Loucy (cell line): ENCODE measurements around the gene TMTC1.

Source experiments
- H2AFZ ChIP-seq: fragments of 200-600 bp; sonication (generic); 2 replicates; pipeline ENCODE4 v1.6.0; 2016; ENCODE audit warnings: antibody characterized with exemption, mild to moderate bottlenecking, low read length, moderate library complexity
- H3F3A ChIP-seq: fragments of 200-600 bp; 2 replicates; pipeline ENCODE4 v1.6.0; 2016; ENCODE audit warnings: antibody characterized with exemption, low read depth, mild to moderate bottlenecking
- H3K27me3 ChIP-seq: fragments of 200-600 bp; sonication (generic); 2 replicates; pipeline ENCODE4 v1.6.1; 2014; ENCODE audit warnings: low read length, mild to moderate bottlenecking; ENCODE audit not compliant: insufficient read depth, poor library complexity, severe bottlenecking
- H3K36me3 ChIP-seq: fragments of 200-600 bp; sonication (generic); 2 replicates; pipeline ENCODE4 v1.6.1; 2016; ENCODE audit warnings: low read length; ENCODE audit not compliant: insufficient read depth
- H3K4me1 ChIP-seq: fragments of 200-600 bp; sonication (generic); 2 replicates; pipeline ENCODE4 v1.5.1; 2014; ENCODE audit warnings: low read length, mild to moderate bottlenecking; ENCODE audit not compliant: insufficient read depth, poor library complexity, severe bottlenecking
- H3K4me2 ChIP-seq: fragments of 200-600 bp; sonication (generic); 2 replicates; pipeline ENCODE4 v1.6.0; 2014; ENCODE audit warnings: antibody characterized with exemption, low read length, low read depth, mild to moderate bottlenecking; ENCODE audit not compliant: poor library complexity, severe bottlenecking
- H3K4me3 ChIP-seq: fragments of 200-600 bp; sonication (generic); 2 replicates; pipeline ENCODE4 v1.5.1; 2014; ENCODE audit warnings: low read length, mild to moderate bottlenecking, mixed read lengths; ENCODE audit not compliant: poor library complexity, severe bottlenecking
- H3K79me2 ChIP-seq: fragments of 200-600 bp; sonication (generic); 2 replicates; pipeline ENCODE4 v1.6.1; 2014; ENCODE audit warnings: low read length; ENCODE audit not compliant: insufficient read depth
- H3K9ac ChIP-seq: fragments of 200-600 bp; sonication (generic); 2 replicates; pipeline ENCODE4 v1.6.0; 2014; ENCODE audit warnings: mild to moderate bottlenecking, low read depth, low read length, moderate library complexity; ENCODE audit not compliant: poor library complexity, severe bottlenecking
- H3K9me2 ChIP-seq: fragments of 200-600 bp; sonication (generic); replicated peaks from 2 replicates; pipeline ENCODE4 v1.6.1; 2016; ENCODE audit warnings: low read depth, low read length, mixed read lengths
- H3K9me3 ChIP-seq: fragments of 200-600 bp; sonication (generic); 2 replicates; pipeline ENCODE4 v1.6.1; 2014; ENCODE audit warnings: mild to moderate bottlenecking, antibody characterized with exemption, low read length, low read depth; ENCODE audit not compliant: insufficient read depth
- H4K20me1 ChIP-seq: fragments of 200-600 bp; sonication (generic); 2 replicates; pipeline ENCODE4 v1.6.0; 2014; ENCODE audit warnings: antibody characterized with exemption, low read length, mild to moderate bottlenecking; ENCODE audit not compliant: insufficient read depth, poor library complexity, severe bottlenecking
- CTCF ChIP-seq: fragments of 200-600 bp; sonication (generic); conservative IDR thresholded peaks from 2 replicates; pipeline ENCODE4 v1.5.1; 2014; ENCODE audit warnings: mild to moderate bottlenecking, antibody characterized with exemption, low read length
- EZH2phosphoT487 ChIP-seq: fragments of 200-600 bp; IDR thresholded peaks from 2 replicates; pipeline ENCODE4 v1.6.1; 2018; ENCODE audit warnings: antibody characterized with exemption, mild to moderate bottlenecking, moderate library complexity, borderline replicate concordance

TMTC1 gene

GRCh38 chr12:29674463-29674862 is 109.3 kb downstream of the TMTC1 start:
- TF ChIP-seq EZH2phosphoT487 (no peak), CTCF (no peak)
- Histone ChIP-seq H3K4me1 (no peaks in the 10 kb centered on the region), H3K4me2 (no peak overlapping the region), H2AFZ (no peak overlapping the region), H3K27me3 (no peaks in the 10 kb centered on the region), H3K4me3 (no peak overlapping the region), H3K9ac (no peak overlapping the region), H3K36me3 (no peaks in the 10 kb centered on the region), H3F3A (no peaks in the 10 kb centered on the region), H3K9me3 (no peaks in the 10 kb centered on the region), H3K9me2 (no peaks in the 10 kb centered on the region), H3K79me2 (no peaks in the 10 kb centered on the region), H4K20me1 (no peaks in the 10 kb centered on the region)

- H4K20me1 ChIP-seq: no peaks in the 10 kb centered on the region
- H2AFZ ChIP-seq: no peak overlapping the region
- no peaks in the 10 kb centered on the region for H3K79me2 ChIP-seq
- H3K4me3 ChIP-seq: no peak overlapping the region
- H3K4me1 ChIP-seq: no peaks in the 10 kb centered on the region
- no peaks in the 10 kb centered on the region for H3K9me2 ChIP-seq
- no peak overlapping the region for H3K9ac ChIP-seq
- no peaks in the 10 kb centered on the region for H3K9me3 ChIP-seq
- no peak for TF ChIP-seq CTCF
- TF ChIP-seq EZH2phosphoT487: no peak
- no peaks in the 10 kb centered on the region for H3K36me3 ChIP-seq
- H3F3A ChIP-seq: no peaks in the 10 kb centered on the region
- no peaks in the 10 kb centered on the region for H3K27me3 ChIP-seq
- H3K4me2 ChIP-seq: no peak overlapping the region
Measured at GRCh38 chr12:29673346-29673745, 110.4 kb downstream of the TMTC1 start.

GRCh38 chr12:29672580-29672979 is 111.2 kb downstream of the TMTC1 start:
- Histone ChIP-seq H3K36me3 (no peaks in the 10 kb centered on the region), H3K9me2 (no peaks in the 10 kb centered on the region), H3K9ac (no peak overlapping the region), H2AFZ (no peak overlapping the region), H3F3A (no peaks in the 10 kb centered on the region), H3K79me2 (no peaks in the 10 kb centered on the region), H3K27me3 (no peaks in the 10 kb centered on the region), H3K9me3 (no peaks in the 10 kb centered on the region), H3K4me1 (no peaks in the 10 kb centered on the region), H4K20me1 (no peaks in the 10 kb centered on the region), H3K4me2 (no peak overlapping the region), H3K4me3 (no peak overlapping the region)
- TF ChIP-seq CTCF: no peak
- TF ChIP-seq EZH2phosphoT487: no peak
